Sigmoid colon (tissue), 7 donors: Measurements from ENCODE around the gene YJU2. TPM values are rescaled to one million over a fixed set of nuclear protein-coding genes. Genes with fewer than 3 reads are reported as not detected.

Source experiments
- DNase-seq: peaks from one replicate; pipeline ENCODE4 v3.0.0-alpha.2; 2019
- H3K27ac ChIP-seq, 4 donors: fragments of 200-600 bp; sonication (generic); one replicate each; pipeline ENCODE4 v1.5.1; 2016 to 2019; ENCODE audit warnings: mild to moderate bottlenecking in 1 of 4
- H3K27me3 ChIP-seq, 3 donors: fragments of 200-600 bp; sonication (generic); one replicate each; pipeline ENCODE4 v1.5.1; 2019; ENCODE audit warnings: mild to moderate bottlenecking in 1 of 3
- H3K36me3 ChIP-seq, 4 donors: fragments of 200-600 bp; sonication (generic); one replicate each; pipeline ENCODE4 v1.5.1; 2016 to 2019
- H3K4me1 ChIP-seq, 4 donors: fragments of 200-600 bp; sonication (generic); one replicate each; pipeline ENCODE4 v1.5.1; 2017 to 2019
- H3K4me3 ChIP-seq, 4 donors: fragments of 200-600 bp; sonication (generic); one replicate each; pipeline ENCODE4 v1.5.1; 2017 to 2019; ENCODE audit warnings: mild to moderate bottlenecking in 2 of 4, moderate library complexity in 1 of 4
- H3K9me3 ChIP-seq, 4 donors: fragments of 200-600 bp in 3 of 4; sonication (generic) in 3 of 4; one replicate each; pipeline versions ENCODE4 v1.5.1 to v1.6.1; 2013 to 2019
- CTCF ChIP-seq, 4 experiments: fragments of 450-650 bp in 3 of 4; fragments of 200-600 bp in 1 of 4; IDR thresholded peaks; one replicate each; pipeline ENCODE4 v1.5.1; 2016 to 2019; ENCODE audit warnings: antibody characterized with exemption in 4 of 4, mild to moderate bottlenecking in 3 of 4, moderate library complexity in 2 of 4
- EP300 ChIP-seq, 4 donors: sonication (generic); formaldehyde crosslinking; IDR thresholded peaks; one replicate each; pipeline ENCODE4 v1.6.1; 2017; ENCODE audit warnings: antibody characterized with exemption in 4 of 4
- POLR2A ChIP-seq, 2 donors: fragments of 450-650 bp; IDR thresholded peaks; one replicate each; pipeline ENCODE4 v1.6.1; 2016; ENCODE audit warnings: antibody characterized with exemption in 2 of 2, mild to moderate bottlenecking in 2 of 2, moderate library complexity in 2 of 2
- POLR2AphosphoS5 ChIP-seq, 4 donors: sonication (generic); formaldehyde crosslinking; IDR thresholded peaks; one replicate each; pipeline ENCODE4 v1.6.1; 2017; ENCODE audit warnings: antibody characterized with exemption in 4 of 4
- WGBS, 2 donors: extraction: QIAGEN DNeasy Blood & Tissue Kit; methylation state at CpG; one replicate each; pipeline ENCODE4 v1.1.7; 2013; 5-methylcytosine and 5-hydroxymethylcytosine counted together
- intact Hi-C: fragments of 100-400 bp; cut with DNase I; formaldehyde crosslinking; loops from one replicate; pipeline ENCODE4 v1.15.1; 2023
- polyA plus RNA-seq, 3 donors: library from polyadenylated mRNA; stranded (reverse); fragments of 200-250 nt; gene quantifications; one replicate each; pipeline ENCODE4 v1.2.3, GENCODE V29; 2013
- total RNA-seq, 4 donors: library from RNA; depleted of rRNA; stranded (reverse); fragments of >200 nt; gene quantifications; one replicate each; pipeline ENCODE4 v1.1.0, GENCODE V29; 2016
- donor health status: healthy with polysubstance abuse.
- donor health status: Bipolar disorder and iron deficiency.
- donor health status: healthy.

Gene YJU2
- total and polyA plus RNA-seq, 7 donors, result 19.4 to 31.8 (median 21.5) TPM

- WGBS, 2 donors, result 21 to 56% methylated on average over 12 of the region's 12 CpGs
- H3K4me3 ChIP-seq, result no peak overlapping the region
- H3K9me3 ChIP-seq, result no peaks in the 10 kb centered on the region
- TF ChIP-seq CTCF (IDR thresholded peaks at IDR 0.05) (no peak), POLR2A (IDR thresholded peaks at IDR 0.05) (no peak), EP300 (IDR thresholded peaks at IDR 0.05) (no peak), POLR2AphosphoS5 (IDR thresholded peaks at IDR 0.05) (no peak)
- no peaks in the 10 kb centered on the region for H3K4me1 ChIP-seq
- H3K27ac ChIP-seq, result no peak overlapping the region
- DNase-seq, result no peak
- peaks cover 0 to 3% (median 0%) of the 10 kb centered on the region in 3 donors for H3K27me3 ChIP-seq
- intact Hi-C loops, result no loop called here
- H3K36me3 ChIP-seq, result no peaks in the 10 kb centered on the region
Observed at GRCh38 chr19:4313847-4314490, 67.1 kb downstream of the YJU2 start.

- no peaks in the 10 kb centered on the region for H3K9me3 ChIP-seq
- no peak overlapping the region for H3K27ac ChIP-seq
- H3K36me3 ChIP-seq, result no peaks in the 10 kb centered on the region
- DNase-seq, result no peak
- H3K4me3 ChIP-seq, result no peak overlapping the region
- H3K27me3 ChIP-seq, result peaks cover 0 to 3% (median 0%) of the 10 kb centered on the region in 3 donors
- intact Hi-C loops, result no loop called here
- 88 to 92% methylated on average over 9 of the region's 9 CpGs for WGBS, 2 donors
- TF ChIP-seq CTCF (IDR thresholded peaks at IDR 0.05) (no peak), EP300 (IDR thresholded peaks at IDR 0.05) (no peak), POLR2AphosphoS5 (IDR thresholded peaks at IDR 0.05) (no peak), POLR2A (IDR thresholded peaks at IDR 0.05) (no peak)
- no peaks in the 10 kb centered on the region for H3K4me1 ChIP-seq
Observed at GRCh38 chr19:4316956-4317355, 70.1 kb downstream of the YJU2 start.

- no peaks in the 10 kb centered on the region for H3K4me1 ChIP-seq
- H3K9me3 ChIP-seq, result no peaks in the 10 kb centered on the region
- 95 to 96% methylated on average over 7 of the region's 7 CpGs for WGBS, 2 donors
- TF ChIP-seq POLR2A (IDR thresholded peaks at IDR 0.05) (no peak), CTCF (IDR thresholded peaks at IDR 0.05) (no peak), EP300 (IDR thresholded peaks at IDR 0.05) (no peak), POLR2AphosphoS5 (IDR thresholded peaks at IDR 0.05) (no peak)
- H3K27ac ChIP-seq, result no peak overlapping the region
- H3K36me3 ChIP-seq, result no peaks in the 10 kb centered on the region
- intact Hi-C loops, result no loop called here
- no peak overlapping the region for H3K4me3 ChIP-seq
- DNase-seq, result no peak
- peaks cover 0 to 3% (median 0%) of the 10 kb centered on the region in 3 donors for H3K27me3 ChIP-seq
Observed at GRCh38 chr19:4318460-4318859, 71.6 kb downstream of the YJU2 start.

Other genes with a start within 250 kb of the YJU2 start
- gene PIAS4, start 239.3 kb upstream of the YJU2 start, total RNA-seq, result 10 to 100 TPM; 16.5 to 29.9 (median 19.3) TPM
- 10 to 100 TPM in 2 of 3 donors, 1 to 10 TPM in 1; 7.2 to 21.8 (median 15.0) TPM for gene PIAS4, start 239.3 kb upstream of the YJU2 start, polyA plus RNA-seq
- 10 to 100 TPM; 35.4 to 53.2 (median 44.8) TPM for gene ZBTB7A, start 180.2 kb upstream of the YJU2 start, total RNA-seq
- gene ZBTB7A, start 180.2 kb upstream of the YJU2 start, polyA plus RNA-seq, result 10 to 100 TPM; 22.8 to 39.1 (median 23.8) TPM
- 10 to 100 TPM; 48.2 to 76.4 (median 65.3) TPM for gene MAP2K2, start 123.0 kb upstream of the YJU2 start, total RNA-seq
- gene MAP2K2, start 123.0 kb upstream of the YJU2 start, polyA plus RNA-seq, result 100 to 1,000 TPM; 196 to 278 (median 253) TPM
- under 1 TPM in 1 of 4 donors, not detected in 3; 0.55 TPM for gene CREB3L3, start 93.4 kb upstream of the YJU2 start, total RNA-seq
- 10 to 100 TPM in 1 of 3 donors, 1 to 10 TPM in 2; 1.8 to 24.0 (median 8.5) TPM for gene CREB3L3, start 93.4 kb upstream of the YJU2 start, polyA plus RNA-seq
- 10 to 100 TPM; 10.3 to 23.5 (median 18.1) TPM for gene SIRT6, start 64.5 kb upstream of the YJU2 start, total RNA-seq
- gene SIRT6, start 64.5 kb upstream of the YJU2 start, polyA plus RNA-seq, result 100 to 1,000 TPM in 2 of 3 donors, 10 to 100 TPM in 1; 66.1 to 132 (median 129) TPM
- gene ANKRD24, start 64.4 kb upstream of the YJU2 start, total RNA-seq, result under 1 TPM; 0.36 to 0.99 (median 0.69) TPM
- 1 to 10 TPM in 1 of 3 donors, under 1 TPM in 1, not detected in 1; 0.60 to 1.2 TPM for gene ANKRD24, start 64.4 kb upstream of the YJU2 start, polyA plus RNA-seq
- 1 to 10 TPM; 1.7 to 3.9 (median 2.5) TPM for gene EBI3, start 17.6 kb upstream of the YJU2 start, total RNA-seq
- 10 to 100 TPM in 2 of 3 donors, 1 to 10 TPM in 1; 3.6 to 17.6 (median 17.6) TPM for gene EBI3, start 17.6 kb upstream of the YJU2 start, polyA plus RNA-seq
- gene SHD, start 32.2 kb downstream of the YJU2 start, total RNA-seq, result not detected
- gene SHD, start 32.2 kb downstream of the YJU2 start, polyA plus RNA-seq, result 10 to 100 TPM; 18.8 to 84.7 (median 68.0) TPM
- not detected for gene TMIGD2, start 55.3 kb downstream of the YJU2 start, total RNA-seq
- 1 to 10 TPM in 1 of 3 donors, under 1 TPM in 1, not detected in 1; 0.60 to 6.3 TPM for gene TMIGD2, start 55.3 kb downstream of the YJU2 start, polyA plus RNA-seq
- 1 to 10 TPM in 2 of 4 donors, not detected in 2; 1.1 to 1.5 TPM for gene FSD1, start 57.5 kb downstream of the YJU2 start, total RNA-seq
- 1 to 10 TPM in 2 of 3 donors, not detected in 1; 1.6 to 2.6 TPM for gene FSD1, start 57.5 kb downstream of the YJU2 start, polyA plus RNA-seq
- gene STAP2, start 91.7 kb downstream of the YJU2 start, total RNA-seq, result 1 to 10 TPM in 3 of 4 donors, under 1 TPM in 1; 0.99 to 5.5 (median 2.7) TPM
- 100 to 1,000 TPM; 146 to 313 (median 199) TPM for gene STAP2, start 91.7 kb downstream of the YJU2 start, polyA plus RNA-seq
- gene MPND, start 96.5 kb downstream of the YJU2 start, total RNA-seq, result 10 to 100 TPM in 1 of 4 donors, 1 to 10 TPM in 3; 8.6 to 13.3 (median 9.3) TPM
- 10 to 100 TPM; 38.2 to 65.2 (median 60.1) TPM for gene MPND, start 96.5 kb downstream of the YJU2 start, polyA plus RNA-seq
- 10 to 100 TPM; 28.5 to 33.9 (median 32.2) TPM for gene SH3GL1, start 153.5 kb downstream of the YJU2 start, total RNA-seq
- gene SH3GL1, start 153.5 kb downstream of the YJU2 start, polyA plus RNA-seq, result 10 to 100 TPM; 37.9 to 47.4 (median 45.0) TPM
- 1 to 10 TPM; 3.6 to 5.5 (median 4.1) TPM for gene CHAF1A, start 155.6 kb downstream of the YJU2 start, total RNA-seq
- gene CHAF1A, start 155.6 kb downstream of the YJU2 start, polyA plus RNA-seq, result 10 to 100 TPM in 2 of 3 donors, 1 to 10 TPM in 1; 5.4 to 19.1 (median 10.6) TPM
- 100 to 1,000 TPM in 1 of 4 donors, 10 to 100 TPM in 3; 47.1 to 103 (median 62.7) TPM for gene UBXN6, start 210.7 kb downstream of the YJU2 start, total RNA-seq
- 100 to 1,000 TPM in 2 of 3 donors, 10 to 100 TPM in 1; 96.3 to 160 (median 114) TPM for gene UBXN6, start 210.7 kb downstream of the YJU2 start, polyA plus RNA-seq
- 10 to 100 TPM; 31.0 to 45.5 (median 40.4) TPM for gene HDGFL2, start 225.2 kb downstream of the YJU2 start, total RNA-seq
- gene HDGFL2, start 225.2 kb downstream of the YJU2 start, polyA plus RNA-seq, result 10 to 100 TPM; 19.8 to 78.2 (median 22.2) TPM